GM10266 (cell line): ENCODE data around the gene BID.
A peak's percentile ranks its signal among the peaks of the same experiment; 100 is the strongest.

ENCODE experiments used
- DNase-seq: peaks from one replicate; pipeline ENCODE4 v3.0.0; 2012; ENCODE audit errors: extremely low spot score
- CTCF ChIP-seq: IDR thresholded peaks from 2 replicates; pipeline ENCODE4 v1.5.1; 2012; ENCODE audit warnings: mild to moderate bottlenecking, low read depth; ENCODE audit not compliant: control insufficient read depth, insufficient read depth; ENCODE audit errors: missing control alignments

BID gene

GRCh38 chr22:17749605-17750395 is 24.5 kb downstream of the BID start:
- TF ChIP-seq CTCF: no peak

GRCh38 chr22:17748555-17749353 is 25.5 kb downstream of the BID start:
- TF ChIP-seq CTCF: no peak
- no peak for DNase-seq

More at GRCh38 chr22:17749605-17750395, 24.5 kb downstream of the BID start:
- no peak for DNase-seq

GRCh38 chr22:17746916-17747315 is 27.4 kb downstream of the BID start:
- no peak for DNase-seq
- TF ChIP-seq CTCF: no peak

- DNase-seq: no peak
- TF ChIP-seq CTCF: no peak
These were observed 29.8 kb downstream of the BID start for GRCh38 chr22:17744430-17744829.

- DNase-seq: no peak
- TF ChIP-seq CTCF: no peak
These were observed 30.4 kb downstream of the BID start for GRCh38 chr22:17743661-17744411.

- DNase-seq: peak; percentile 94
- TF ChIP-seq CTCF: peak; percentile 89
These were observed 31.8 kb downstream of the BID start for GRCh38 chr22:17742527-17742902.
